GM23338 (cell line): ENCODE data around the gene GPHA2. TPM values are rescaled to one million over a fixed set of nuclear protein-coding genes. Genes with fewer than 3 reads are reported as not detected.

ENCODE experiments used
- ATAC-seq: fragments of 200-7000 bp; cut with Tn5 transposase; 3 replicates; pipeline ENCODE4 v1.9.1; 2020
- DNase-seq: peaks from one replicate; pipeline ENCODE4 v3.0.0-alpha.2; 2015; ENCODE audit warnings: low spot score
- H2AFZ ChIP-seq: fragments of 200-600 bp; sonication (generic); 2 replicates; pipeline ENCODE4 v1.8.0; 2016; ENCODE audit warnings: antibody characterized with exemption, mild to moderate bottlenecking, moderate library complexity
- H3F3A ChIP-seq: fragments of 200-600 bp; sonication (generic); replicated peaks from 2 replicates; pipeline ENCODE4 v1.8.0; 2017; ENCODE audit warnings: antibody characterized with exemption, mixed run types, low read depth
- H3K27ac ChIP-seq: fragments of 200-600 bp; sonication (generic); 2 replicates; pipeline ENCODE4 v1.6.1; 2016; ENCODE audit warnings: low read depth
- H3K27me3 ChIP-seq: fragments of 200-600 bp; sonication (generic); 2 replicates; pipeline ENCODE4 v1.8.0; 2016; ENCODE audit warnings: mild to moderate bottlenecking, mixed run types, moderate library complexity; ENCODE audit not compliant: insufficient read depth
- H3K36me3 ChIP-seq: fragments of 200-600 bp; sonication (generic); 2 replicates; pipeline ENCODE4 v1.8.0; 2016; ENCODE audit warnings: mild to moderate bottlenecking; ENCODE audit not compliant: insufficient read depth
- H3K4me1 ChIP-seq: fragments of 200-600 bp; sonication (generic); 2 replicates; pipeline ENCODE4 v1.8.0; 2016; ENCODE audit warnings: mild to moderate bottlenecking, moderate library complexity; ENCODE audit not compliant: insufficient read depth
- H3K4me2 ChIP-seq: fragments of 200-600 bp; sonication (generic); 2 replicates; pipeline ENCODE4 v1.7.1; 2017; ENCODE audit warnings: mixed run types
- H3K4me3 ChIP-seq: fragments of 200-600 bp; sonication (generic); 2 replicates; pipeline ENCODE4 v1.6.1; 2016; ENCODE audit warnings: mixed run types
- H3K79me2 ChIP-seq: fragments of 200-600 bp; sonication (generic); replicated peaks from 2 replicates; pipeline ENCODE4 v1.8.0; 2017; ENCODE audit warnings: mild to moderate bottlenecking; ENCODE audit not compliant: insufficient read depth
- H3K9me2 ChIP-seq: fragments of 200-600 bp; sonication (generic); 2 replicates; pipeline ENCODE4 v1.8.0; 2017; ENCODE audit not compliant: insufficient read depth
- H4K20me1 ChIP-seq: fragments of 200-600 bp; sonication (generic); replicated peaks from 2 replicates; pipeline ENCODE4 v1.8.0; 2017; ENCODE audit warnings: mild to moderate bottlenecking; ENCODE audit not compliant: insufficient read depth
- H3K27ac Mint-ChIP-seq: 2 replicates; pipeline ENCODE4 v1.8.0; 2020; ENCODE audit warnings: inconsistent platforms, mild to moderate bottlenecking, moderate library complexity, mixed read lengths
- H3K27me3 Mint-ChIP-seq: 3 replicates; pipeline ENCODE4 v1.8.0; 2022; ENCODE audit warnings: low read depth, mild to moderate bottlenecking, moderate library complexity, mixed read lengths, inconsistent platforms; ENCODE audit not compliant: insufficient read depth, poor library complexity
- H3K36me3 Mint-ChIP-seq: 3 replicates; pipeline ENCODE4 v1.8.0; 2021; ENCODE audit warnings: low read depth, mild to moderate bottlenecking, inconsistent platforms, moderate library complexity, mixed read lengths
- H3K4me1 Mint-ChIP-seq: 3 replicates; pipeline ENCODE4 v1.8.0; 2020; ENCODE audit warnings: mild to moderate bottlenecking, inconsistent platforms, mixed read lengths
- H3K4me3 Mint-ChIP-seq: 3 replicates; pipeline ENCODE4 v1.8.0; 2021; ENCODE audit warnings: moderate library complexity, mild to moderate bottlenecking, inconsistent platforms, mixed read lengths
- H3K9me3 Mint-ChIP-seq: 3 replicates; pipeline ENCODE4 v1.8.0; 2020; ENCODE audit warnings: moderate library complexity, mild to moderate bottlenecking, inconsistent platforms, mixed read lengths
- CREB1 ChIP-seq: fragments of 250-450 bp; sonication (Bioruptor Pico); IDR thresholded peaks from 2 replicates; pipeline ENCODE4 v1.5.0; 2020; ENCODE audit warnings: low read depth, mild to moderate bottlenecking, moderate library complexity
- JUNB ChIP-seq: IDR thresholded peaks from one replicate; pipeline ENCODE4 v1.6.1; 2016; ENCODE audit warnings: antibody characterized with exemption; ENCODE audit not compliant: unreplicated experiment
- NANOG ChIP-seq: IDR thresholded peaks from 2 replicates; pipeline ENCODE4 v1.6.1; 2016; ENCODE audit warnings: antibody characterized with exemption, borderline replicate concordance
- POLR2AphosphoS5 ChIP-seq: IDR thresholded peaks from 2 replicates; pipeline ENCODE4 v1.6.1; 2016; ENCODE audit warnings: antibody characterized with exemption, low read depth
- STAT1 ChIP-seq: IDR thresholded peaks from one replicate; pipeline ENCODE4 v1.6.1; 2016; ENCODE audit warnings: antibody characterized with exemption; ENCODE audit not compliant: unreplicated experiment
- ZNF114 ChIP-seq: fragments of 250-450 bp; sonication (Bioruptor Pico); IDR thresholded peaks from 2 replicates; pipeline ENCODE4 v1.5.0; 2020; ENCODE audit warnings: mild to moderate bottlenecking, moderate library complexity
- polyA plus RNA-seq: library from polyadenylated mRNA; unstranded; fragments of >200 nt; fragmentation: Nextera tagmentation; extraction: Ambion mirVana; gene quantifications from 2 replicates; pipeline ENCODE4 v1.2.1, GENCODE V29; 2016
- total RNA-seq: library from RNA; depleted of rRNA; stranded (reverse); fragments of >200 nt; shearing (Covaris generic); gene quantifications from 2 replicates; pipeline ENCODE4 v1.2.3, GENCODE V29; 2014
- TF ChIP-seq, protein P1 (sequence below): IDR thresholded peaks from one replicate; pipeline ENCODE4 v1.6.1; 2018; ENCODE audit warnings: antibody characterized with exemption; ENCODE audit not compliant: unreplicated experiment
- TF ChIP-seq, protein P2 (sequence below), 2 experiments: fragments of 200-600 bp in 1 of 2; sonication (generic) in 1 of 2; conservative IDR thresholded peaks; 2 replicates each; pipeline versions ENCODE4 v1.5.1 to v1.6.1; 2016 to 2017; ENCODE audit warnings: antibody characterized with exemption in 2 of 2, low read depth in 2 of 2, mild to moderate bottlenecking in 2 of 2, moderate library complexity in 1 of 2
- TF ChIP-seq, protein P3 (sequence below): IDR thresholded peaks from 2 replicates; pipeline ENCODE4 v1.6.1; 2016; ENCODE audit warnings: antibody characterized with exemption
- TF ChIP-seq, protein P4 (sequence below): fragments of 250-450 bp; sonication (Bioruptor Pico); IDR thresholded peaks from 2 replicates; pipeline ENCODE4 v1.5.0; 2020; ENCODE audit warnings: mild to moderate bottlenecking, moderate library complexity

GPHA2 gene
- total and polyA plus RNA-seq, 2 experiments from 2014 or later = 0.83 to 1.8 TPM

DNA sequence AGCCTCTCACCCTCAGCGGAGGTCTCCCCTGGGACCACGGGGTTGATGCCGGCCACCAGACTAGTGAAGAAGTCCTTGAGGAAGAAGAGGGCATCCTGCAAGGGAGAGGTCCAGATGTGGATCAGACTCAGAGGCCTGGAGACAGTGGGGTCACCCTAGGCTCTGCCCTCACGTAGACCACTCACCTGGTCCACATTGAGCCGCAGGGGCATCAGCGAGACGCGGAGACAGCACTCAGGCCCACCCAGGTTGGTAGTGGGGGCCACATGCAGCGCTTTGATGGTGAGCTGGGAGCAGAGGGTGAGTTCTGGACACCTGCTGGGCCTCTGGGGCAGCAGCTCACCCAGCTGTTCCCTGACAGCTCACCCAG is 37.6 kb downstream of the GPHA2 start (continued):
- TF ChIP-seq, protein P1, sequence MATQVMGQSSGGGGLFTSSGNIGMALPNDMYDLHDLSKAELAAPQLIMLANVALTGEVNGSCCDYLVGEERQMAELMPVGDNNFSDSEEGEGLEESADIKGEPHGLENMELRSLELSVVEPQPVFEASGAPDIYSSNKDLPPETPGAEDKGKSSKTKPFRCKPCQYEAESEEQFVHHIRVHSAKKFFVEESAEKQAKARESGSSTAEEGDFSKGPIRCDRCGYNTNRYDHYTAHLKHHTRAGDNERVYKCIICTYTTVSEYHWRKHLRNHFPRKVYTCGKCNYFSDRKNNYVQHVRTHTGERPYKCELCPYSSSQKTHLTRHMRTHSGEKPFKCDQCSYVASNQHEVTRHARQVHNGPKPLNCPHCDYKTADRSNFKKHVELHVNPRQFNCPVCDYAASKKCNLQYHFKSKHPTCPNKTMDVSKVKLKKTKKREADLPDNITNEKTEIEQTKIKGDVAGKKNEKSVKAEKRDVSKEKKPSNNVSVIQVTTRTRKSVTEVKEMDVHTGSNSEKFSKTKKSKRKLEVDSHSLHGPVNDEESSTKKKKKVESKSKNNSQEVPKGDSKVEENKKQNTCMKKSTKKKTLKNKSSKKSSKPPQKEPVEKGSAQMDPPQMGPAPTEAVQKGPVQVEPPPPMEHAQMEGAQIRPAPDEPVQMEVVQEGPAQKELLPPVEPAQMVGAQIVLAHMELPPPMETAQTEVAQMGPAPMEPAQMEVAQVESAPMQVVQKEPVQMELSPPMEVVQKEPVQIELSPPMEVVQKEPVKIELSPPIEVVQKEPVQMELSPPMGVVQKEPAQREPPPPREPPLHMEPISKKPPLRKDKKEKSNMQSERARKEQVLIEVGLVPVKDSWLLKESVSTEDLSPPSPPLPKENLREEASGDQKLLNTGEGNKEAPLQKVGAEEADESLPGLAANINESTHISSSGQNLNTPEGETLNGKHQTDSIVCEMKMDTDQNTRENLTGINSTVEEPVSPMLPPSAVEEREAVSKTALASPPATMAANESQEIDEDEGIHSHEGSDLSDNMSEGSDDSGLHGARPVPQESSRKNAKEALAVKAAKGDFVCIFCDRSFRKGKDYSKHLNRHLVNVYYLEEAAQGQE = no peak

DNA sequence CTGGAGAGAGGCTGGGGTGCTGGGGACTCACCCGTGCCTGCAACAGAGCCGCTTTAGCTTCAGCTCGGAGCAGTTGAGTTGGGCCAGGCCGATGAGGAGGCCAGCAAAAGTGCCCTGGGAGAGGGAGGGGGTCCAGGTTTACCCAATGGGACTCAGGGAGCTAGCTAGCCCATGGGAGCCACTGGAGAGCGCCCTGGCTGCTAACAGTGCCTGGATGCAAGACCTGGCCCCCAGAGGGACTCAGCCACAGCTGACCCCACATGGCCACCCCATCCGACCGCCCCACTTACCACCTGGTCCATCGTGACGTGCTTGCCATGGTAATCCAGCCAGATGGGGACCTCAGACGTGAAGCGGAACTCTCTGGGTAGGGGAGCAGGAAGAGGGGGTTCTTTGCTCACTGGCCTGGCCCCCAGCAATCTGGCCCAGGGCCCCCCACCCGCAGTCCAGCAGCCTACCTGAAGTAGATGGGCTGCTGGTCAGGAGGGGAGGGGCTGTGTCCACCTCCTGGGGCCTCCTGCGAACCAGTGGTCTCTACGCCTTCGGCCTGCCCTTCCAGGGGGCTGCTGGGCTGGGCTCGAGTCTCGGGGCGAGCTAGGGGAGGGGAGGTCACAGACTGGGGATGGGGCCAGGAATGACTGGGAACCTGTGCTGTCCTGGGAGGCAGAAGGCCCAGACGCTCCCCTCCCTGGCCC is 38.2 kb downstream of the GPHA2 start:
- no peaks in the 10 kb centered on the region for H4K20me1 ChIP-seq
- H3F3A ChIP-seq = no peaks in the 10 kb centered on the region
- no peaks in the 10 kb centered on the region for H3K4me1 ChIP-seq
- no peaks in the 10 kb centered on the region for H3K36me3 ChIP-seq
- Mint-ChIP-seq H3K36me3 (no peaks in the 10 kb centered on the region), H3K27ac (no peak overlapping the region), H3K9me3 (no peaks in the 10 kb centered on the region), H3K4me3 (no peak overlapping the region), H3K4me1 (peaks cover 5% of the 10 kb centered on the region; the same call in 2 of the 3 replicates), H3K27me3 (peaks cover 18% of the 10 kb centered on the region)
- ATAC-seq (no peak), DNase-seq (no peak)
- H3K9me2 ChIP-seq = no peaks in the 10 kb centered on the region
- H3K79me2 ChIP-seq = no peaks in the 10 kb centered on the region
- TF ChIP-seq NANOG = no peak
- no peak for TF ChIP-seq POLR2AphosphoS5
- TF ChIP-seq ZNF114 (CRISPR knock-in tag) = no peak
- no peak for TF ChIP-seq JUNB
- TF ChIP-seq, protein P2, sequence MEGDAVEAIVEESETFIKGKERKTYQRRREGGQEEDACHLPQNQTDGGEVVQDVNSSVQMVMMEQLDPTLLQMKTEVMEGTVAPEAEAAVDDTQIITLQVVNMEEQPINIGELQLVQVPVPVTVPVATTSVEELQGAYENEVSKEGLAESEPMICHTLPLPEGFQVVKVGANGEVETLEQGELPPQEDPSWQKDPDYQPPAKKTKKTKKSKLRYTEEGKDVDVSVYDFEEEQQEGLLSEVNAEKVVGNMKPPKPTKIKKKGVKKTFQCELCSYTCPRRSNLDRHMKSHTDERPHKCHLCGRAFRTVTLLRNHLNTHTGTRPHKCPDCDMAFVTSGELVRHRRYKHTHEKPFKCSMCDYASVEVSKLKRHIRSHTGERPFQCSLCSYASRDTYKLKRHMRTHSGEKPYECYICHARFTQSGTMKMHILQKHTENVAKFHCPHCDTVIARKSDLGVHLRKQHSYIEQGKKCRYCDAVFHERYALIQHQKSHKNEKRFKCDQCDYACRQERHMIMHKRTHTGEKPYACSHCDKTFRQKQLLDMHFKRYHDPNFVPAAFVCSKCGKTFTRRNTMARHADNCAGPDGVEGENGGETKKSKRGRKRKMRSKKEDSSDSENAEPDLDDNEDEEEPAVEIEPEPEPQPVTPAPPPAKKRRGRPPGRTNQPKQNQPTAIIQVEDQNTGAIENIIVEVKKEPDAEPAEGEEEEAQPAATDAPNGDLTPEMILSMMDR (conservative IDR thresholded peaks at IDR 0.05; ENCODE audit: low read depth in 2 of 2) = no peak
- TF ChIP-seq CREB1 (CRISPR knock-in tag) = no peak
- no peak for TF ChIP-seq STAT1
- TF ChIP-seq, protein P3, sequence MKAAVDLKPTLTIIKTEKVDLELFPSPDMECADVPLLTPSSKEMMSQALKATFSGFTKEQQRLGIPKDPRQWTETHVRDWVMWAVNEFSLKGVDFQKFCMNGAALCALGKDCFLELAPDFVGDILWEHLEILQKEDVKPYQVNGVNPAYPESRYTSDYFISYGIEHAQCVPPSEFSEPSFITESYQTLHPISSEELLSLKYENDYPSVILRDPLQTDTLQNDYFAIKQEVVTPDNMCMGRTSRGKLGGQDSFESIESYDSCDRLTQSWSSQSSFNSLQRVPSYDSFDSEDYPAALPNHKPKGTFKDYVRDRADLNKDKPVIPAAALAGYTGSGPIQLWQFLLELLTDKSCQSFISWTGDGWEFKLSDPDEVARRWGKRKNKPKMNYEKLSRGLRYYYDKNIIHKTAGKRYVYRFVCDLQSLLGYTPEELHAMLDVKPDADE = no peak
- TF ChIP-seq, protein P4, sequence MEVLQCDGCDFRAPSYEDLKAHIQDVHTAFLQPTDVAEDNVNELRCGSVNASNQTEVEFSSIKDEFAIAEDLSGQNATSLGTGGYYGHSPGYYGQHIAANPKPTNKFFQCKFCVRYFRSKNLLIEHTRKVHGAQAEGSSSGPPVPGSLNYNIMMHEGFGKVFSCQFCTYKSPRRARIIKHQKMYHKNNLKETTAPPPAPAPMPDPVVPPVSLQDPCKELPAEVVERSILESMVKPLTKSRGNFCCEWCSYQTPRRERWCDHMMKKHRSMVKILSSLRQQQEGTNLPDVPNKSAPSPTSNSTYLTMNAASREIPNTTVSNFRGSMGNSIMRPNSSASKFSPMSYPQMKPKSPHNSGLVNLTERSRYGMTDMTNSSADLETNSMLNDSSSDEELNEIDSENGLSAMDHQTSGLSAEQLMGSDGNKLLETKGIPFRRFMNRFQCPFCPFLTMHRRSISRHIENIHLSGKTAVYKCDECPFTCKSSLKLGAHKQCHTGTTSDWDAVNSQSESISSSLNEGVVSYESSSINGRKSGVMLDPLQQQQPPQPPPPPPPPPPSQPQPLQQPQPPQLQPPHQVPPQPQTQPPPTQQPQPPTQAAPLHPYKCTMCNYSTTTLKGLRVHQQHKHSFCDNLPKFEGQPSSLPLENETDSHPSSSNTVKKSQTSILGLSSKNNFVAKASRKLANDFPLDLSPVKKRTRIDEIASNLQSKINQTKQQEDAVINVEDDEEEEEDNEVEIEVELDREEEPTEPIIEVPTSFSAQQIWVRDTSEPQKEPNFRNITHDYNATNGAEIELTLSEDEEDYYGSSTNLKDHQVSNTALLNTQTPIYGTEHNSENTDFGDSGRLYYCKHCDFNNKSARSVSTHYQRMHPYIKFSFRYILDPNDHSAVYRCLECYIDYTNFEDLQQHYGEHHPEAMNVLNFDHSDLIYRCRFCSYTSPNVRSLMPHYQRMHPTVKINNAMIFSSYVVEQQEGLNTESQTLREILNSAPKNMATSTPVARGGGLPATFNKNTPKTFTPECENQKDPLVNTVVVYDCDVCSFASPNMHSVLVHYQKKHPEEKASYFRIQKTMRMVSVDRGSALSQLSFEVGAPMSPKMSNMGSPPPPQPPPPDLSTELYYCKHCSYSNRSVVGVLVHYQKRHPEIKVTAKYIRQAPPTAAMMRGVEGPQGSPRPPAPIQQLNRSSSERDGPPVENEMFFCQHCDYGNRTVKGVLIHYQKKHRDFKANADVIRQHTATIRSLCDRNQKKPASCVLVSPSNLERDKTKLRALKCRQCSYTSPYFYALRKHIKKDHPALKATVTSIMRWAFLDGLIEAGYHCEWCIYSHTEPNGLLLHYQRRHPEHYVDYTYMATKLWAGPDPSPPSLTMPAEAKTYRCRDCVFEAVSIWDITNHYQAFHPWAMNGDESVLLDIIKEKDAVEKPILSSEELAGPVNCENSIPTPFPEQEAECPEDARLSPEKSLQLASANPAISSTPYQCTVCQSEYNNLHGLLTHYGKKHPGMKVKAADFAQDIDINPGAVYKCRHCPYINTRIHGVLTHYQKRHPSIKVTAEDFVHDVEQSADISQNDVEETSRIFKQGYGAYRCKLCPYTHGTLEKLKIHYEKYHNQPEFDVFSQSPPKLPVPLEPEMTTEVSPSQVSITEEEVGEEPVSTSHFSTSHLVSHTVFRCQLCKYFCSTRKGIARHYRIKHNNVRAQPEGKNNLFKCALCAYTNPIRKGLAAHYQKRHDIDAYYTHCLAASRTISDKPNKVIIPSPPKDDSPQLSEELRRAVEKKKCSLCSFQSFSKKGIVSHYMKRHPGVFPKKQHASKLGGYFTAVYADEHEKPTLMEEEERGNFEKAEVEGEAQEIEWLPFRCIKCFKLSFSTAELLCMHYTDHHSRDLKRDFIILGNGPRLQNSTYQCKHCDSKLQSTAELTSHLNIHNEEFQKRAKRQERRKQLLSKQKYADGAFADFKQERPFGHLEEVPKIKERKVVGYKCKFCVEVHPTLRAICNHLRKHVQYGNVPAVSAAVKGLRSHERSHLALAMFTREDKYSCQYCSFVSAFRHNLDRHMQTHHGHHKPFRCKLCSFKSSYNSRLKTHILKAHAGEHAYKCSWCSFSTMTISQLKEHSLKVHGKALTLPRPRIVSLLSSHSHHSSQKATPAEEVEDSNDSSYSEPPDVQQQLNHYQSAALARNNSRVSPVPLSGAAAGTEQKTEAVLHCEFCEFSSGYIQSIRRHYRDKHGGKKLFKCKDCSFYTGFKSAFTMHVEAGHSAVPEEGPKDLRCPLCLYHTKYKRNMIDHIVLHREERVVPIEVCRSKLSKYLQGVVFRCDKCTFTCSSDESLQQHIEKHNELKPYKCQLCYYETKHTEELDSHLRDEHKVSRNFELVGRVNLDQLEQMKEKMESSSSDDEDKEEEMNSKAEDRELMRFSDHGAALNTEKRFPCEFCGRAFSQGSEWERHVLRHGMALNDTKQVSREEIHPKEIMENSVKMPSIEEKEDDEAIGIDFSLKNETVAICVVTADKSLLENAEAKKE (CRISPR knock-in tag) = no peak
- H3K27ac ChIP-seq = no peak overlapping the region
- no peak overlapping the region for H3K4me3 ChIP-seq
- no peak overlapping the region for H3K4me2 ChIP-seq
- no peak overlapping the region for H2AFZ ChIP-seq
- H3K27me3 ChIP-seq = no peaks in the 10 kb centered on the region
